SH-SY5Y (cell line): Measurements from ENCODE around the gene UBXN7.

Experiments used
- GATA2 ChIP-seq: IDR thresholded peaks from 2 replicates; pipeline ENCODE4 v1.6.1; 2011; ENCODE audit warnings: mild to moderate bottlenecking, low read depth, low read length
- GATA3 ChIP-seq: IDR thresholded peaks from 2 replicates; pipeline ENCODE4 v1.6.1; 2011; ENCODE audit warnings: low read depth, mild to moderate bottlenecking, low read length, moderate library complexity

GRCh38 chr3:196332168-196332567 lies 100.1 kb downstream of the UBXN7 start:
- no peak for TF ChIP-seq GATA2
- no peak for TF ChIP-seq GATA3
